Measurements from ENCODE around the gene MAK. TPM values are rescaled to one million over a fixed set of nuclear protein-coding genes. Genes with fewer than 3 reads are reported as not detected.
A peak's percentile ranks its signal among the peaks of the same experiment; 100 is the strongest.

The MAK gene
- total RNA-seq, 1 donor from 2014 or later, result 0.17 TPM

DNA sequence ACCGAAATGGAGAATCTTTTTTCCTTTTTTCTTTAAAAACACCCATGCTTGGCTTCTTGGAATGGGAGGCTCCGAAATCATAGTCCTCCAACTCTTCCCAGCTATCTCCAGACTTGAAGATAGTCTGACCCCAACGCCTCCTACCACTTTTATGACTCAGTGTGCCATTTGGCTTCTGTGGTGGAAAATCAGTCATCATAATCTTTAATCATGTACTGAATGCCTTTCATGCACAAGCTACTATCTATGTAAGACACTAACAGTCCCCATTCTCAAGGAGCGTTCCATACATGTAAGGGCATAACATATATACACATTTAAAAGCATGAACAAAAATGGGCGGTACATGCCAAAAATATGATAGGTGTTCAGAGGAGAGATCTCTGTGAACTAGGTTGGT, 46.7 kb downstream of the MAK start:
- Histone ChIP-seq H3K27me3 (ENCODE audit: control insufficient read depth, insufficient read depth, low read length) (no peaks in the 10 kb centered on the region), H3K4me3 (ENCODE audit: low read depth, low read length) (no peak overlapping the region), H3K36me3 (ENCODE audit: control insufficient read depth, insufficient read depth, low read length) (no peaks in the 10 kb centered on the region)
- DNase-seq (ENCODE audit: low read depth), result no peak
- TF ChIP-seq, protein P1, sequence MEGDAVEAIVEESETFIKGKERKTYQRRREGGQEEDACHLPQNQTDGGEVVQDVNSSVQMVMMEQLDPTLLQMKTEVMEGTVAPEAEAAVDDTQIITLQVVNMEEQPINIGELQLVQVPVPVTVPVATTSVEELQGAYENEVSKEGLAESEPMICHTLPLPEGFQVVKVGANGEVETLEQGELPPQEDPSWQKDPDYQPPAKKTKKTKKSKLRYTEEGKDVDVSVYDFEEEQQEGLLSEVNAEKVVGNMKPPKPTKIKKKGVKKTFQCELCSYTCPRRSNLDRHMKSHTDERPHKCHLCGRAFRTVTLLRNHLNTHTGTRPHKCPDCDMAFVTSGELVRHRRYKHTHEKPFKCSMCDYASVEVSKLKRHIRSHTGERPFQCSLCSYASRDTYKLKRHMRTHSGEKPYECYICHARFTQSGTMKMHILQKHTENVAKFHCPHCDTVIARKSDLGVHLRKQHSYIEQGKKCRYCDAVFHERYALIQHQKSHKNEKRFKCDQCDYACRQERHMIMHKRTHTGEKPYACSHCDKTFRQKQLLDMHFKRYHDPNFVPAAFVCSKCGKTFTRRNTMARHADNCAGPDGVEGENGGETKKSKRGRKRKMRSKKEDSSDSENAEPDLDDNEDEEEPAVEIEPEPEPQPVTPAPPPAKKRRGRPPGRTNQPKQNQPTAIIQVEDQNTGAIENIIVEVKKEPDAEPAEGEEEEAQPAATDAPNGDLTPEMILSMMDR (IDR thresholded peaks at IDR 0.05; ENCODE audit: insufficient read depth, low read length, poor library complexity, severe bottlenecking), result no peak

DNA sequence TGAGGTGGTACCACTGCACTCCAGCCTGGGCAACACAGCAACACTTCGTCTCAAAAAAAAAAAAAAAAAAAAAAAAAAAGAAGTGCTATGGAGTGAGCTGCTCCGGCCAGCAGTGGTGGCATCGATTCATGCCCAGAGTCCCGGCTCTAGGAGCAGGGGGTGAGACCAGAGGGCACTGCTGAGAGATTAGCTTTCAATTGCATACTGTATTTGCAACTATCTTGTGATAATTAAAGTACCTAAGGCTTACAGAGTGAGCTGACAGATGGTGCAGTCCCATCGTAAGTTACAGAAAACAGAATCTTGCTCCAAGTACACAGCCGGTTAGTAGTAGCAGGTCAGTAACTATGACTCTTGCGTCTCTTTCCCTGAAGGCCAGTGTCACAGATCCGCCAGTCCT, 59.3 kb downstream of the MAK start:
- TF ChIP-seq, protein P1 (IDR thresholded peaks at IDR 0.05; ENCODE audit: insufficient read depth, low read length, poor library complexity, severe bottlenecking), result no peak
- Histone ChIP-seq H3K27me3 (ENCODE audit: control insufficient read depth, insufficient read depth, low read length) (no peaks in the 10 kb centered on the region), H3K36me3 (ENCODE audit: control insufficient read depth, insufficient read depth, low read length) (no peaks in the 10 kb centered on the region), H3K4me3 (ENCODE audit: low read depth, low read length) (no peak overlapping the region)
- no peak for DNase-seq (ENCODE audit: low read depth)

DNA sequence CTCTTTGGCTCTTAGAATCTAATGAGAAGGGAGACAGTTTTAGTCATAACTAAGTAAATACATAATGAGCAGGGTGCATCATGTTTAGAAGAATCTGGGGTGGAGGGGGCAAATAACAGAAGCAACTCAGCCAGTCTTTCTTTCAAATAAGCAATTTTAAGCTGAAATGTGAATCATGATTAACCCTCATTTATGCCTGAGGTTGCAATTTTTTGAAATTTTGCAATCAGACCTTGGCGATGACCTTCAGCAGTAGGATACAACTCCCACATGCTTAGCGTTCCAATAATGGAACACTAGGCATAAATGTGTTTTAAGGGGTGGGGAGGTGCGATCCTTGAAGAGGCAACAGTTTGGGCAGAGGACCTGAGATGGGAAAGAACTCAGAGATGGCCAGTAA, 60.1 kb downstream of the MAK start:
- no peak for DNase-seq (ENCODE audit: low read depth)
- Histone ChIP-seq H3K27me3 (ENCODE audit: control insufficient read depth, insufficient read depth, low read length) (no peaks in the 10 kb centered on the region), H3K36me3 (ENCODE audit: control insufficient read depth, insufficient read depth, low read length) (no peaks in the 10 kb centered on the region), H3K4me3 (ENCODE audit: low read depth, low read length) (no peak overlapping the region)
- TF ChIP-seq, protein P1 (IDR thresholded peaks at IDR 0.05; ENCODE audit: insufficient read depth, low read length, poor library complexity, severe bottlenecking), result no peak

- H3K4me3 ChIP-seq (ENCODE audit: low read depth, low read length), result no peak overlapping the region
- no peaks in the 10 kb centered on the region for H3K27me3 ChIP-seq (ENCODE audit: control insufficient read depth, insufficient read depth, low read length)
- TF ChIP-seq, protein P1 (IDR thresholded peaks at IDR 0.05; ENCODE audit: insufficient read depth, low read length, poor library complexity, severe bottlenecking), result no peak
- H3K36me3 ChIP-seq (ENCODE audit: control insufficient read depth, insufficient read depth, low read length), result no peaks in the 10 kb centered on the region
- DNase-seq (ENCODE audit: low read depth), result no peak
Measured at GRCh38 chr6:10771371-10771894, 66.9 kb downstream of the MAK start.

- Histone ChIP-seq H3K4me3 (ENCODE audit: low read depth, low read length) (no peak overlapping the region), H3K36me3 (ENCODE audit: control insufficient read depth, insufficient read depth, low read length) (no peaks in the 10 kb centered on the region), H3K27me3 (ENCODE audit: control insufficient read depth, insufficient read depth, low read length) (no peaks in the 10 kb centered on the region)
- DNase-seq (ENCODE audit: low read depth), result no peak
- TF ChIP-seq, protein P1 (IDR thresholded peaks at IDR 0.05; ENCODE audit: insufficient read depth, low read length, poor library complexity, severe bottlenecking), result no peak
Measured at GRCh38 chr6:10769419-10769818, 68.9 kb downstream of the MAK start.

- TF ChIP-seq, protein P1 (IDR thresholded peaks at IDR 0.05; ENCODE audit: insufficient read depth, low read length, poor library complexity, severe bottlenecking), result no peak
- no peaks in the 10 kb centered on the region for H3K36me3 ChIP-seq (ENCODE audit: control insufficient read depth, insufficient read depth, low read length)
- no peaks in the 10 kb centered on the region for H3K27me3 ChIP-seq (ENCODE audit: control insufficient read depth, insufficient read depth, low read length)
- no peak overlapping the region for H3K4me3 ChIP-seq (ENCODE audit: low read depth, low read length)
- DNase-seq (ENCODE audit: low read depth), result peak; percentile 26
Measured at GRCh38 chr6:10763006-10763405, 75.3 kb downstream of the MAK start.

Data from kidney epithelial cell (primary cell).